GM12878 (cell line): Measurements from ENCODE around the gene UPF1. TPM values are rescaled to one million over a fixed set of nuclear protein-coding genes. Genes with fewer than 3 reads are reported as not detected.

Experiments used
- ATAC-seq: fragments of 200-7000 bp; cut with Tn5 transposase; 3 replicates; pipeline ENCODE4 v1.9.1; 2020; ENCODE audit warnings: mild to moderate bottlenecking, moderate library complexity
- BruUV-seq: library from RNA; stranded (reverse); fragments of 400-500 nt; replicated peaks from 2 replicates; lab custom pipeline; 2021; lab: Mats Ljungman, UMichigan
- CTCF ChIA-PET: fragments of 300-600 bp; sonication (Branson Sonifier 250); formaldehyde crosslinking; extraction: SDS; loops from one replicate; lab custom pipeline; 2021; ENCODE audit warnings: inconsistent platforms; lab: Yijun Ruan, JAX
- POLR2A ChIA-PET: fragments of 350-600 bp; formaldehyde crosslinking; extraction: SDS; loops from one replicate; lab custom pipeline; 2021; ENCODE audit warnings: inconsistent platforms; lab: Charles Lee
- RAD21 ChIA-PET: fragments of 300-600 bp; sonication (Branson Sonifier 250); formaldehyde crosslinking; loops from one replicate; lab custom pipeline; 2023; ENCODE audit warnings: antibody characterized with exemption; ENCODE audit not compliant: unreplicated experiment; lab: Charles Lee
- SMC1A ChIA-PET: fragments of 300-600 bp; sonication (Branson Sonifier 250); formaldehyde crosslinking; loops from one replicate; lab custom pipeline; 2023; ENCODE audit not compliant: unreplicated experiment, uncharacterized antibody; lab: Charles Lee
- DNase-seq: peaks from one replicate; pipeline ENCODE4 v3.0.0-alpha.2; 2011; ENCODE audit warnings: low read depth, low spot score
- FAIRE-seq: peaks from 3 replicates; lab custom pipeline; 2011; peaks lifted over from hg19 to GRCh38; lab: Jason Lieb, UNC
- H2AFZ ChIP-seq: 2 replicates; pipeline ENCODE4 v1.6.0; 2011; ENCODE audit warnings: low read depth, low read length, control low read depth; ENCODE audit not compliant: control insufficient read depth
- H3K27ac ChIP-seq: 2 replicates; pipeline ENCODE4 v1.5.1; 2011; ENCODE audit warnings: control low read depth; ENCODE audit not compliant: control insufficient read depth, insufficient read depth
- H3K27me3 ChIP-seq, 2 experiments: replicated peaks in 1 of 2; 2 replicates each; pipeline versions ENCODE4 v1.6.0 to v1.6.1; 2011; ENCODE audit warnings: low read length in 1 of 2; ENCODE audit not compliant: control insufficient read depth in 2 of 2, insufficient read depth in 2 of 2
- H3K36me3 ChIP-seq, 2 experiments: 2 replicates each; pipeline ENCODE4 v1.5.1; 2011; ENCODE audit warnings: low read length in 1 of 2; ENCODE audit not compliant: control insufficient read depth in 2 of 2, insufficient read depth in 2 of 2
- H3K4me1 ChIP-seq: 2 replicates; pipeline ENCODE4 v1.6.1; 2011; ENCODE audit warnings: mild to moderate bottlenecking, low read length, moderate library complexity, mixed read lengths; ENCODE audit not compliant: control insufficient read depth, insufficient read depth
- H3K4me2 ChIP-seq: 2 replicates; pipeline ENCODE4 v1.6.0; 2011; ENCODE audit warnings: control low read depth; ENCODE audit not compliant: control insufficient read depth, insufficient read depth
- H3K4me3 ChIP-seq: fragments of 200-600 bp; sonication (generic); 2 replicates; pipeline ENCODE4 v1.5.1; 2016
- H3K79me2 ChIP-seq: 2 replicates; pipeline ENCODE4 v1.6.0; 2011; ENCODE audit warnings: low read length; ENCODE audit not compliant: control insufficient read depth, insufficient read depth
- H3K9ac ChIP-seq: 2 replicates; pipeline ENCODE4 v1.8.0; 2011; ENCODE audit warnings: low read length, control low read depth, mixed read lengths; ENCODE audit not compliant: control insufficient read depth, insufficient read depth
- H3K9me3 ChIP-seq: replicated peaks from 3 replicates; pipeline ENCODE4 v1.5.1; 2011; ENCODE audit warnings: mild to moderate bottlenecking, low read length; ENCODE audit not compliant: control insufficient read depth, insufficient read depth
- H4K20me1 ChIP-seq: 2 replicates; pipeline ENCODE4 v1.6.0; 2011; ENCODE audit not compliant: control insufficient read depth, insufficient read depth
- CBFB ChIP-seq: IDR thresholded peaks from 2 replicates; pipeline ENCODE4 v1.6.1; 2016; ENCODE audit warnings: antibody characterized with exemption, low read depth
- CREB1 ChIP-seq: IDR thresholded peaks from 2 replicates; pipeline ENCODE4 v1.6.1; 2012; ENCODE audit warnings: low read depth, mild to moderate bottlenecking, inconsistent platforms
- HDAC2 ChIP-seq: fragments of 200-600 bp; sonication (generic); IDR thresholded peaks from 2 replicates; pipeline ENCODE4 v1.6.1; 2017
- IRF4 ChIP-seq: IDR thresholded peaks from 2 replicates; pipeline ENCODE4 v1.6.1; 2011; ENCODE audit warnings: low read depth, low read length
- KLF5 ChIP-seq: fragments of 450-650 bp; IDR thresholded peaks from 2 replicates; pipeline ENCODE4 v1.6.1; 2014; ENCODE audit warnings: mild to moderate bottlenecking; ENCODE audit not compliant: partially characterized antibody
- NFYA ChIP-seq: IDR thresholded peaks from 2 replicates; pipeline ENCODE4 v1.6.1; 2011; ENCODE audit warnings: low read depth, mild to moderate bottlenecking, low read length, improper control_type of control experiment, borderline replicate concordance
- PAX5 ChIP-seq: IDR thresholded peaks from 2 replicates; pipeline ENCODE4 v1.6.1; 2011; ENCODE audit warnings: low read depth, low read length, borderline replicate concordance
- SP1 ChIP-seq: IDR thresholded peaks from one replicate; pipeline ENCODE4 v1.6.1; 2011; ENCODE audit warnings: low read depth, low read length
- TBL1XR1 ChIP-seq: IDR thresholded peaks from 2 replicates; pipeline ENCODE4 v1.6.1; 2012; ENCODE audit warnings: low read depth, low read length, improper control_type of control experiment
- ZBED1 ChIP-seq: IDR thresholded peaks from 2 replicates; pipeline ENCODE4 v1.6.1; 2016; ENCODE audit warnings: borderline replicate concordance
- ZNF274 ChIP-seq: IDR thresholded peaks from one replicate; pipeline ENCODE4 v1.8.0; 2011; ENCODE audit not compliant: insufficient read length, insufficient read depth
- WGBS: methylation state at CpG from one replicate; pipeline ENCODE4 v1.1.6; 2016; ENCODE audit warnings: low lambda C conversion rate; ENCODE audit not compliant: insufficient replicate concordance, insufficient coverage; ENCODE audit errors: missing lambda C conversion rate; 5-methylcytosine and 5-hydroxymethylcytosine counted together
- in situ Hi-C: fragments of 300-500 bp; cut with MboI; formaldehyde crosslinking; loops from 9 replicates; pipeline ENCODE4 v1.14.3; 2018; ENCODE audit warnings: mixed read lengths
- intact Hi-C: fragments of 100-400 bp; cut with micrococcal nuclease; formaldehyde crosslinking; loops from one replicate; pipeline ENCODE4 v1.14.2; 2022; ENCODE audit not compliant: unreplicated experiment
- polyA plus RNA-seq, 11 experiments: library from polyadenylated mRNA; depleted of rRNA in 4 of 11; unstranded in 6 of 11; stranded (reverse) in 5 of 11; fragments of >200 nt; fragmentation: Nextera tagmentation in 4 of 11; fragmentation: Illumina TruSeq in 1 of 11; extraction: Ambion mirVana in 4 of 11; extraction: Trizol in 1 of 11; gene quantifications; 1 replicate in 1 of 11; 2 replicates in 10 of 11; pipeline versions ENCODE4 v1.2.1 to v1.2.3, GENCODE V29; 2011 to 2016; ENCODE audit warnings: inconsistent platforms in 2 of 11, missing spikeins in 2 of 11, low read depth in 1 of 11
- total RNA-seq, 4 experiments: library from RNA; depleted of rRNA in 3 of 4; stranded (reverse); fragments of >200 nt in 3 of 4; fragmentation: Illumina TruSeq in 1 of 4; extraction: Trizol in 1 of 4; gene quantifications; 2 replicates each; pipeline versions ENCODE4 v1.2.1 to v1.2.3, GENCODE V29; 2013 to 2021

UPF1 gene
- total and polyA plus RNA-seq, 10 of the 15 experiments (the other 5 are each of a cell fraction or from before 2014, with no cell fraction given), result 0.58 to 80.9 (median 18.7) TPM

- no peak for TF ChIP-seq SP1
- ATAC-seq (no peak), FAIRE-seq (no peak), DNase-seq (no peak)
- BruUV-seq, result no TSS peak
- Histone ChIP-seq H3K9ac (no peak overlapping the region), H3K36me3 (no peaks in the 10 kb centered on the region), H2AFZ (no peak overlapping the region), H3K4me2 (no peak overlapping the region), H3K27me3 (peaks cover 6 to 9% of the 10 kb centered on the region in 2 experiments), H3K27ac (no peak overlapping the region), H4K20me1 (no peaks in the 10 kb centered on the region), H3K79me2 (no peaks in the 10 kb centered on the region), H3K4me3 (no peak overlapping the region), H3K4me1 (no peaks in the 10 kb centered on the region; the same call in 1 of the 2 replicates), H3K9me3 (no peaks in the 10 kb centered on the region; the same call in 2 of the 3 replicates)
- WGBS, result 77% methylated on average over 16 of the region's 16 CpGs
- ChIA-PET RAD21 (no interaction called here), POLR2A (no interaction called here), CTCF (no interaction called here), SMC1A (no interaction called here)
- in situ Hi-C loops, result no loop called here
- intact Hi-C loops, result no loop called here
These were observed 47.0 kb upstream of the UPF1 start for GRCh38 chr19:18784786-18785120.

- H4K20me1 ChIP-seq, result no peaks in the 10 kb centered on the region
- DNase-seq (no peak), ATAC-seq (peak; percentile 83), FAIRE-seq (no peak)
- H3K27me3 ChIP-seq, result peaks cover 9 to 12% of the 10 kb centered on the region in 2 experiments
- TF ChIP-seq ZBED1, result no peak
- TF ChIP-seq KLF5, result no peak
- TF ChIP-seq IRF4, result no peak
- TF ChIP-seq PAX5, result no peak
- TF ChIP-seq CBFB, result no peak
- TF ChIP-seq NFYA, result no peak
- no peak for TF ChIP-seq HDAC2
- no peak for TF ChIP-seq TBL1XR1
- no peak for TF ChIP-seq ZNF274
- TF ChIP-seq CREB1, result no peak
- ChIA-PET SMC1A (no interaction called here), POLR2A (no interaction called here), RAD21 (no interaction called here), CTCF (no interaction called here)
- intact Hi-C loops (no loop called here), in situ Hi-C loops (no loop called here)
- H3K9me3 ChIP-seq, result no peaks in the 10 kb centered on the region; the same call in 2 of the 3 replicates
- no peak overlapping the region for H3K4me2 ChIP-seq
- H3K4me3 ChIP-seq, result no peak overlapping the region
- H3K9ac ChIP-seq, result no peak overlapping the region
- peaks cover 3% of the 10 kb centered on the region; the same call in 1 of the 2 replicates for H3K4me1 ChIP-seq
- no peaks in the 10 kb centered on the region for H3K36me3 ChIP-seq
- H2AFZ ChIP-seq, result no peak overlapping the region
- no TSS peak for BruUV-seq
- 19% methylated on average over 45 of the region's 65 CpGs for WGBS
- no peak overlapping the region for H3K27ac ChIP-seq
- H3K79me2 ChIP-seq, result no peaks in the 10 kb centered on the region
These were observed 46.3 kb upstream of the UPF1 start for GRCh38 chr19:18785179-18786124.
